ENCODE results near the gene USP34. TPM values are rescaled to one million over a fixed set of nuclear protein-coding genes. Genes with fewer than 3 reads are reported as not detected.

USP34 gene
- total and polyA plus RNA-seq, 7 experiments from 2014 or later: 15.3 to 186 (median 164) TPM

- H3K4me3 ChIP-seq (ENCODE audit: low read length): peak overlapping the region; percentile 82
- ATAC-seq: peak; percentile 95
- Mint-ChIP-seq H3K4me1 (peaks cover 38 to 53% (median 48%) of the 10 kb centered on the region in 7 donors), H3K27ac (peak overlapping the region; percentile 89 to 97 (median 95)), H3K36me3 (peaks cover 4 to 24% (median 9%) of the 10 kb centered on the region in 5 donors), H3K27me3 (peaks cover 0 to 8% (median 0%) of the 10 kb centered on the region in 5 donors), H3K4me3 (peak overlapping the region; percentile 90 to 100 (median 94)), H3K9me3 (peaks cover 0 to 3% (median 0%) of the 10 kb centered on the region in 11 donors)
- peak overlapping the region; percentile 97 for H3K27ac ChIP-seq (ENCODE audit: low read depth, low read length)
- peaks cover 0 to 28% (median 6%) of the 10 kb centered on the region in 3 experiments for H3K36me3 ChIP-seq (ENCODE audit: control insufficient read depth in 2 of 3, insufficient read depth in 3 of 3, low read length in 3 of 3)
- no peaks in the 10 kb centered on the region for H3K9me3 ChIP-seq (ENCODE audit: control insufficient read depth in 2 of 3, low read length in 3 of 3)
- peaks cover 27 to 41% of the 10 kb centered on the region in 2 donors for H3K4me1 ChIP-seq (ENCODE audit: control insufficient read depth in 2 of 2, insufficient read depth in 2 of 2, low read length in 2 of 2)
- H3K27me3 ChIP-seq (ENCODE audit: control insufficient read depth in 2 of 2, insufficient read depth in 2 of 2, low read length in 2 of 2): no peaks in the 10 kb centered on the region
- DNase-seq: peak; percentile 89 to 97 (median 93)
- ChIA-PET POLR2A (interaction anchor here (0.7 to 5.7 kb wide), 22 partner anchors 8 to 421 kb away, joined by 3 to 55 read pairs (median 4); partner anchors contain the start of genes PEX13, PUS10, SANBR and XPO1), CTCF (interaction anchor here (0.6 to 1.4 kb wide), 3 partner anchors 21 to 1463 kb away, joined by 3 read pairs; no protein-coding TSS in a partner anchor)
- intact Hi-C loops (cut with micrococcal nuclease): loop anchor here (1.0 to 10.0 kb wide), 18 partner anchors 32 to 1528 kb away; partner anchors contain the start of genes B3GNT2 (in 2 of the 2), EHBP1 (in 2 of the 2), FAM161A (in 2 of the 2) and PEX13 (in 2 of the 2)
Observed at GRCh38 chr2:61176755-61177726, 293.8 kb downstream of the USP34 start.

GRCh38 chr2:61175036-61175435 is 295.9 kb downstream of the USP34 start:
- H3K36me3 Mint-ChIP-seq: peaks cover 0 to 13% (median 0%) of the 10 kb centered on the region in 5 donors
- Histone ChIP-seq H3K9me3 (ENCODE audit: control insufficient read depth in 2 of 3, low read length in 3 of 3) (no peaks in the 10 kb centered on the region), H3K4me3 (ENCODE audit: low read length) (no peak overlapping the region), H3K27ac (ENCODE audit: low read depth, low read length) (no peak overlapping the region), H3K27me3 (ENCODE audit: control insufficient read depth in 2 of 2, insufficient read depth in 2 of 2, low read length in 2 of 2) (no peaks in the 10 kb centered on the region), H3K4me1 (ENCODE audit: control insufficient read depth in 2 of 2, insufficient read depth in 2 of 2, low read length in 2 of 2) (peaks cover 22 to 26% of the 10 kb centered on the region in 2 donors), H3K36me3 (ENCODE audit: control insufficient read depth in 2 of 3, insufficient read depth in 3 of 3, low read length in 3 of 3) (peaks cover 0 to 8% (median 0%) of the 10 kb centered on the region in 3 experiments)
- ATAC-seq (no peak), DNase-seq (no peak)
- intact Hi-C loops (cut with micrococcal nuclease): loop anchor here (5.0 to 10.0 kb wide), 5 partner anchors 520 to 1530 kb away; partner anchors contain the start of genes B3GNT2 (in 2 of the 2), EHBP1 (in 1 of the 2) and FAM161A (in 1 of the 2)
- peak overlapping the region in 3 of 9 donors; percentile 23 to 89 (median 86) for H3K27ac Mint-ChIP-seq
- peaks cover 0 to 10% (median 0%) of the 10 kb centered on the region in 5 donors for H3K27me3 Mint-ChIP-seq
- peaks cover 0 to 2% (median 0%) of the 10 kb centered on the region in 11 donors for H3K9me3 Mint-ChIP-seq
- CTCF ChIA-PET: no interaction called here
- POLR2A ChIA-PET: interaction anchor here (5.7 kb wide), 1 partner anchor 29 kb away, joined by 55 read pairs; no protein-coding TSS in a partner anchor
- H3K4me3 Mint-ChIP-seq: peak overlapping the region in 5 of 10 donors; percentile 4 to 90 (median 26)
- H3K4me1 Mint-ChIP-seq: peaks cover 25 to 34% (median 30%) of the 10 kb centered on the region in 7 donors

- Histone ChIP-seq H3K4me1 (ENCODE audit: control insufficient read depth in 2 of 2, insufficient read depth in 2 of 2, low read length in 2 of 2) (peaks cover 4 to 7% of the 10 kb centered on the region in 2 donors), H3K36me3 (ENCODE audit: control insufficient read depth in 2 of 3, insufficient read depth in 3 of 3, low read length in 3 of 3) (peaks cover 0 to 4% (median 0%) of the 10 kb centered on the region in 3 experiments), H3K27ac (ENCODE audit: low read depth, low read length) (no peak overlapping the region), H3K4me3 (ENCODE audit: low read length) (no peak overlapping the region), H3K27me3 (ENCODE audit: control insufficient read depth in 2 of 2, insufficient read depth in 2 of 2, low read length in 2 of 2) (no peaks in the 10 kb centered on the region), H3K9me3 (ENCODE audit: control insufficient read depth in 2 of 3, low read length in 3 of 3) (no peaks in the 10 kb centered on the region)
- no peak for ATAC-seq
- peaks cover 0 to 6% (median 0%) of the 10 kb centered on the region in 5 donors for H3K36me3 Mint-ChIP-seq
- H3K4me1 Mint-ChIP-seq: peaks cover 8 to 14% (median 11%) of the 10 kb centered on the region in 7 donors
- H3K27ac Mint-ChIP-seq: peak overlapping the region in 2 of 9 donors; percentile 10 to 29
- no peak for DNase-seq
- H3K9me3 Mint-ChIP-seq: no peaks in the 10 kb centered on the region
- intact Hi-C loops (cut with micrococcal nuclease): loop anchor here (10.0 kb wide), 4 partner anchors 522 to 1532 kb away; partner anchors contain the start of genes B3GNT2 (in 1 of the 2), EHBP1 (in 1 of the 2) and FAM161A (in 1 of the 2)
- no peak overlapping the region for H3K4me3 Mint-ChIP-seq
- ChIA-PET CTCF (no interaction called here), POLR2A (no interaction called here)
- peaks cover 0 to 10% (median 0%) of the 10 kb centered on the region in 5 donors for H3K27me3 Mint-ChIP-seq
Observed at GRCh38 chr2:61173116-61173515, 297.8 kb downstream of the USP34 start.

- ATAC-seq (no peak), DNase-seq (no peak)
- Mint-ChIP-seq H3K27ac (peak overlapping the region in 1 of 9 donors; percentile 79), H3K36me3 (peaks cover 0 to 6% (median under 1%) of the 10 kb centered on the region in 5 donors), H3K9me3 (no peaks in the 10 kb centered on the region), H3K4me1 (peaks cover 8 to 14% (median 11%) of the 10 kb centered on the region in 7 donors), H3K27me3 (peaks cover 0 to 10% (median 0%) of the 10 kb centered on the region in 5 donors), H3K4me3 (no peak overlapping the region)
- Histone ChIP-seq H3K4me3 (ENCODE audit: low read length) (no peak overlapping the region), H3K36me3 (ENCODE audit: control insufficient read depth in 2 of 3, insufficient read depth in 3 of 3, low read length in 3 of 3) (peaks cover 0 to 4% (median 0%) of the 10 kb centered on the region in 3 experiments), H3K9me3 (ENCODE audit: control insufficient read depth in 2 of 3, low read length in 3 of 3) (no peaks in the 10 kb centered on the region), H3K4me1 (ENCODE audit: control insufficient read depth in 2 of 2, insufficient read depth in 2 of 2, low read length in 2 of 2) (peaks cover 0 to 4% of the 10 kb centered on the region in 2 donors), H3K27me3 (ENCODE audit: control insufficient read depth in 2 of 2, insufficient read depth in 2 of 2, low read length in 2 of 2) (no peaks in the 10 kb centered on the region), H3K27ac (ENCODE audit: low read depth, low read length) (no peak overlapping the region)
- ChIA-PET CTCF (no interaction called here), POLR2A (interaction anchor here (0.8 kb wide), 1 partner anchor 572 kb away, joined by 3 read pairs; no protein-coding TSS in a partner anchor)
- intact Hi-C loops (cut with micrococcal nuclease): loop anchor here (10.0 kb wide), 4 partner anchors 522 to 1532 kb away; partner anchors contain the start of genes B3GNT2 (in 1 of the 2), EHBP1 (in 1 of the 2) and FAM161A (in 1 of the 2)
Observed at GRCh38 chr2:61172671-61173070, 298.2 kb downstream of the USP34 start.

- Mint-ChIP-seq H3K36me3 (peaks cover 19 to 36% (median 25%) of the 10 kb centered on the region in 5 donors), H3K27ac (peak overlapping the region in 2 of 9 donors; percentile 29 to 67), H3K9me3 (no peaks in the 10 kb centered on the region), H3K4me1 (peaks cover 0 to 5% (median 0%) of the 10 kb centered on the region in 7 donors), H3K4me3 (no peak overlapping the region), H3K27me3 (peaks cover 0 to 2% (median 0%) of the 10 kb centered on the region in 5 donors)
- Histone ChIP-seq H3K27me3 (ENCODE audit: control insufficient read depth in 2 of 2, insufficient read depth in 2 of 2, low read length in 2 of 2) (no peaks in the 10 kb centered on the region), H3K9me3 (ENCODE audit: control insufficient read depth in 2 of 3, low read length in 3 of 3) (no peaks in the 10 kb centered on the region), H3K4me3 (ENCODE audit: low read length) (no peak overlapping the region), H3K27ac (ENCODE audit: low read depth, low read length) (no peak overlapping the region), H3K4me1 (ENCODE audit: control insufficient read depth in 2 of 2, insufficient read depth in 2 of 2, low read length in 2 of 2) (no peaks in the 10 kb centered on the region), H3K36me3 (ENCODE audit: control insufficient read depth in 2 of 3, insufficient read depth in 3 of 3, low read length in 3 of 3) (peaks cover 0 to 32% (median 5%) of the 10 kb centered on the region in 3 experiments)
- POLR2A ChIA-PET: interaction anchor here (1.0 kb wide), 1 partner anchor 10 kb away, joined by 3 read pairs; no protein-coding TSS in a partner anchor
- CTCF ChIA-PET: interaction anchor here (0.7 kb wide), 1 partner anchor 467 kb away, joined by 3 read pairs; no protein-coding TSS in a partner anchor
- DNase-seq (no peak), ATAC-seq (no peak)
- intact Hi-C loops (cut with micrococcal nuclease): no loop called here
Observed at GRCh38 chr2:61167579-61167978, 303.3 kb downstream of the USP34 start.

- ATAC-seq (no peak), DNase-seq (no peak)
- no peak overlapping the region for H3K4me3 Mint-ChIP-seq
- Histone ChIP-seq H3K4me3 (ENCODE audit: low read length) (no peak overlapping the region), H3K4me1 (ENCODE audit: control insufficient read depth in 2 of 2, insufficient read depth in 2 of 2, low read length in 2 of 2) (no peaks in the 10 kb centered on the region), H3K27me3 (ENCODE audit: control insufficient read depth in 2 of 2, insufficient read depth in 2 of 2, low read length in 2 of 2) (no peaks in the 10 kb centered on the region), H3K9me3 (ENCODE audit: control insufficient read depth in 2 of 3, low read length in 3 of 3) (no peaks in the 10 kb centered on the region), H3K36me3 (ENCODE audit: control insufficient read depth in 2 of 3, insufficient read depth in 3 of 3, low read length in 3 of 3) (peaks cover 0 to 32% (median 5%) of the 10 kb centered on the region in 3 experiments), H3K27ac (ENCODE audit: low read depth, low read length) (no peak overlapping the region)
- ChIA-PET POLR2A (interaction anchor here (1.2 kb wide), 1 partner anchor 12 kb away, joined by 3 read pairs; no protein-coding TSS in a partner anchor), CTCF (no interaction called here)
- H3K36me3 Mint-ChIP-seq: peaks cover 25 to 46% (median 31%) of the 10 kb centered on the region in 5 donors
- no peaks in the 10 kb centered on the region for H3K27me3 Mint-ChIP-seq
- intact Hi-C loops (cut with micrococcal nuclease): no loop called here
- peaks cover 0 to 12% (median 3%) of the 10 kb centered on the region in 7 donors for H3K4me1 Mint-ChIP-seq
- no peak overlapping the region for H3K27ac Mint-ChIP-seq
- H3K9me3 Mint-ChIP-seq: no peaks in the 10 kb centered on the region
Observed at GRCh38 chr2:61165946-61166345, 304.9 kb downstream of the USP34 start.

All from naive thymus-derived CD4-positive, alpha-beta T cell (primary cell).